Loucy (cell line): ENCODE measurements around the gene PAX6.

Experiments
- H2AFZ ChIP-seq: fragments of 200-600 bp; sonication (generic); 2 replicates; pipeline ENCODE4 v1.6.0; 2016; ENCODE audit warnings: antibody characterized with exemption, mild to moderate bottlenecking, low read length, moderate library complexity
- H3F3A ChIP-seq: fragments of 200-600 bp; 2 replicates; pipeline ENCODE4 v1.6.0; 2016; ENCODE audit warnings: antibody characterized with exemption, low read depth, mild to moderate bottlenecking
- H3K27me3 ChIP-seq: fragments of 200-600 bp; sonication (generic); 2 replicates; pipeline ENCODE4 v1.6.1; 2014; ENCODE audit warnings: low read length, mild to moderate bottlenecking; ENCODE audit not compliant: insufficient read depth, poor library complexity, severe bottlenecking
- H3K36me3 ChIP-seq: fragments of 200-600 bp; sonication (generic); 2 replicates; pipeline ENCODE4 v1.6.1; 2016; ENCODE audit warnings: low read length; ENCODE audit not compliant: insufficient read depth
- H3K4me1 ChIP-seq: fragments of 200-600 bp; sonication (generic); 2 replicates; pipeline ENCODE4 v1.5.1; 2014; ENCODE audit warnings: low read length, mild to moderate bottlenecking; ENCODE audit not compliant: insufficient read depth, poor library complexity, severe bottlenecking
- H3K4me2 ChIP-seq: fragments of 200-600 bp; sonication (generic); 2 replicates; pipeline ENCODE4 v1.6.0; 2014; ENCODE audit warnings: antibody characterized with exemption, low read length, low read depth, mild to moderate bottlenecking; ENCODE audit not compliant: poor library complexity, severe bottlenecking
- H3K4me3 ChIP-seq: fragments of 200-600 bp; sonication (generic); 2 replicates; pipeline ENCODE4 v1.5.1; 2014; ENCODE audit warnings: low read length, mild to moderate bottlenecking, mixed read lengths; ENCODE audit not compliant: poor library complexity, severe bottlenecking
- H3K79me2 ChIP-seq: fragments of 200-600 bp; sonication (generic); 2 replicates; pipeline ENCODE4 v1.6.1; 2014; ENCODE audit warnings: low read length; ENCODE audit not compliant: insufficient read depth
- H3K9ac ChIP-seq: fragments of 200-600 bp; sonication (generic); 2 replicates; pipeline ENCODE4 v1.6.0; 2014; ENCODE audit warnings: mild to moderate bottlenecking, low read depth, low read length, moderate library complexity; ENCODE audit not compliant: poor library complexity, severe bottlenecking
- H3K9me2 ChIP-seq: fragments of 200-600 bp; sonication (generic); replicated peaks from 2 replicates; pipeline ENCODE4 v1.6.1; 2016; ENCODE audit warnings: low read depth, low read length, mixed read lengths
- H3K9me3 ChIP-seq: fragments of 200-600 bp; sonication (generic); 2 replicates; pipeline ENCODE4 v1.6.1; 2014; ENCODE audit warnings: mild to moderate bottlenecking, antibody characterized with exemption, low read length, low read depth; ENCODE audit not compliant: insufficient read depth
- H4K20me1 ChIP-seq: fragments of 200-600 bp; sonication (generic); 2 replicates; pipeline ENCODE4 v1.6.0; 2014; ENCODE audit warnings: antibody characterized with exemption, low read length, mild to moderate bottlenecking; ENCODE audit not compliant: insufficient read depth, poor library complexity, severe bottlenecking
- EZH2phosphoT487 ChIP-seq: fragments of 200-600 bp; IDR thresholded peaks from 2 replicates; pipeline ENCODE4 v1.6.1; 2018; ENCODE audit warnings: antibody characterized with exemption, mild to moderate bottlenecking, moderate library complexity, borderline replicate concordance
- TF ChIP-seq, protein P1 (sequence below): fragments of 200-600 bp; sonication (generic); conservative IDR thresholded peaks from 2 replicates; pipeline ENCODE4 v1.5.1; 2014; ENCODE audit warnings: mild to moderate bottlenecking, antibody characterized with exemption, low read length

PAX6 gene

DNA sequence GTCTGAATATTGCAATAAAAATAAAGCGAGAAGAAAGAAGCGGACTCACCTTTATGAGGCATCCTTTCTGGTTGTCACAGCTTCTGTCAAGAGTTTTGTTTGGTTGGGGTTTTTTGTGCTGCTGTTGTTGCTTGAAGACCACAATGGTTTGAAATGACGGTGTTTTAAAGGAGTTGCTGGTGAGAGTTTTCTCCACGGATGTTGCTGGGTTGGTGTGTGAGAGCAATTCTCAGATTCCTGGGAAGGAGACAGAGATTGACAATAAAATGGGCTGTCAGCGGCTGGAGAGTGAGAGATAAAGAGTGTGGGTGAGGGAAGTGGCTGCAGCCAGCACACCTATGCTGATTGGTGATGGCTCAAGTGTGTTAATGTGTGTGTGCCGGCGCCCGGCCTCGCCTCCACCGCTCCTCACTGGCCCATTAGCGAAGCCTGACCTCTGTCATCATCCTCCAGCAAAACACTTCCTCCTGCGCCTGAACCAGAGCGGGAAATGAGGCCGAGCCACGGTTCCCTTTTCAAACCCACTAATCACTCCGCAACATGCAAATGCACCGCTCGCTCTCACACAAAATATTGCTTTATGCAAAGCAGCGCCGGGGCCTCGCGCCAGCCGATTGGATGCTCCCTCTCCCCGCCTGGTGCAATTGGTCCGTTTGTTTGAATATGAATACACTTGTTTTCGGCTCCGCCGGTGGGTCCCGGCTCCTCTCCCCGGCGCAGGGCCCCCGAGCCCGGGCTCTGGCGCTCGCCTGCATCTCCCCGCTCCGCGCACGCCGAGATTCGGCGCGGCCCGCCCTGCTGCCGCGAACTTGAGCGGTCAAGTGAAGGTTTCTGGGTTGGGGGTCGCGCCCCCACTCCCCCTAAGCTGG lies at the start of gene PAX6:
PAX6 (minus strand) TSS at position 544 of the 869 bp plus-strand sequence. CDS start 4,911 bp downstream, outside the sequence.
- TF ChIP-seq, protein P1, sequence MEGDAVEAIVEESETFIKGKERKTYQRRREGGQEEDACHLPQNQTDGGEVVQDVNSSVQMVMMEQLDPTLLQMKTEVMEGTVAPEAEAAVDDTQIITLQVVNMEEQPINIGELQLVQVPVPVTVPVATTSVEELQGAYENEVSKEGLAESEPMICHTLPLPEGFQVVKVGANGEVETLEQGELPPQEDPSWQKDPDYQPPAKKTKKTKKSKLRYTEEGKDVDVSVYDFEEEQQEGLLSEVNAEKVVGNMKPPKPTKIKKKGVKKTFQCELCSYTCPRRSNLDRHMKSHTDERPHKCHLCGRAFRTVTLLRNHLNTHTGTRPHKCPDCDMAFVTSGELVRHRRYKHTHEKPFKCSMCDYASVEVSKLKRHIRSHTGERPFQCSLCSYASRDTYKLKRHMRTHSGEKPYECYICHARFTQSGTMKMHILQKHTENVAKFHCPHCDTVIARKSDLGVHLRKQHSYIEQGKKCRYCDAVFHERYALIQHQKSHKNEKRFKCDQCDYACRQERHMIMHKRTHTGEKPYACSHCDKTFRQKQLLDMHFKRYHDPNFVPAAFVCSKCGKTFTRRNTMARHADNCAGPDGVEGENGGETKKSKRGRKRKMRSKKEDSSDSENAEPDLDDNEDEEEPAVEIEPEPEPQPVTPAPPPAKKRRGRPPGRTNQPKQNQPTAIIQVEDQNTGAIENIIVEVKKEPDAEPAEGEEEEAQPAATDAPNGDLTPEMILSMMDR = no peak
- TF ChIP-seq EZH2phosphoT487 = no peak
- Histone ChIP-seq H2AFZ (no peak within 1 kb of the TSS), H3K9me3 (no peaks in the 10 kb centered on the region), H3K36me3 (no peaks in the 10 kb centered on the region), H3K9me2 (no peaks in the 10 kb centered on the region), H3K79me2 (no peaks in the 10 kb centered on the region), H4K20me1 (no peaks in the 10 kb centered on the region), H3K4me1 (no peaks in the 10 kb centered on the region), H3K4me2 (no peak within 1 kb of the TSS), H3K27me3 (no peaks in the 10 kb centered on the region), H3K9ac (no peak within 1 kb of the TSS), H3F3A (no peaks in the 10 kb centered on the region), H3K4me3 (no peak within 1 kb of the TSS)

GRCh38 chr11:31860391-31860790 lies 49.3 kb upstream of the PAX6 start:
- Histone ChIP-seq H3K36me3 (no peaks in the 10 kb centered on the region), H3F3A (no peaks in the 10 kb centered on the region)
- TF ChIP-seq EZH2phosphoT487 = no peak
- TF ChIP-seq, protein P1 = no peak

DNA sequence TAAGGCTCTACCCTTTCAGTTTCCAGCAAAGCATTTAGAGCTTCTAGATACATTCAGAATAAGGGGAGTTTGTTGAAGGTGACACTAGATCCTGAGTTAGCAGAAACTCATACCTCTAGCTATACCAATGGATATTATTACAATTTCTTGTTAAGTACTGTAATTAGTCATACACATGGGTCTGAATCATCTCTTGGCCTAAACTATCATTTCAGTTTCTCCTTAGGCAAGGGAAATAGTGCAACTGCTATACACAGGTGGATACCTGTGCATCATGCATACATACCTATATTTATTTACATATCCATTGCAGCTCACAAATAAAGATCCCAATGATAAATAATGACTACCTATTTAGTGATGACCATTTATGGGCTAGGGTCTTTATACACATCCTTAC lies 45.1 kb upstream of the PAX6 start:
- TF ChIP-seq EZH2phosphoT487 = no peak
- TF ChIP-seq, protein P1 = no peak
- Histone ChIP-seq H3K27me3 (no peaks in the 10 kb centered on the region), H3K4me1 (no peaks in the 10 kb centered on the region), H3K36me3 (no peaks in the 10 kb centered on the region), H3K79me2 (no peaks in the 10 kb centered on the region), H3K4me3 (no peak overlapping the region), H3F3A (no peaks in the 10 kb centered on the region), H3K9me2 (no peaks in the 10 kb centered on the region), H3K4me2 (no peak overlapping the region), H3K9ac (no peak overlapping the region), H2AFZ (no peak overlapping the region), H4K20me1 (no peaks in the 10 kb centered on the region), H3K9me3 (no peaks in the 10 kb centered on the region)

More at GRCh38 chr11:31860391-31860790, 49.3 kb upstream of the PAX6 start:
- Histone ChIP-seq H3K4me1 (no peaks in the 10 kb centered on the region), H3K9me2 (no peaks in the 10 kb centered on the region), H4K20me1 (no peaks in the 10 kb centered on the region), H3K4me2 (no peak overlapping the region), H3K27me3 (no peaks in the 10 kb centered on the region), H2AFZ (no peak overlapping the region), H3K9me3 (no peaks in the 10 kb centered on the region), H3K9ac (no peak overlapping the region), H3K4me3 (no peak overlapping the region), H3K79me2 (no peaks in the 10 kb centered on the region)
